Fibroblast of gingiva (primary cell): ENCODE data around the gene BRIX1.

ENCODE experiments used
- DNase-seq: peaks from one replicate; pipeline ENCODE4 v3.0.0-alpha.2; 2011; ENCODE audit warnings: low read depth

BRIX1 gene

GRCh38 chr5:34915139-34915855, at the start of gene BRIX1, which contains the start of gene RAD1:
BRIX1 (plus strand) TSS chr5:34915711; CDS start chr5:34915739, 28 bp downstream.
RAD1 (minus strand) TSS chr5:34915504; CDS start chr5:34914892, 612 bp downstream.
- peak; percentile 97 for DNase-seq

GRCh38 chr5:34866989-34867471, 48.5 kb upstream of the BRIX1 start:
- no peak for DNase-seq

GRCh38 chr5:34867660-34868059, 47.9 kb upstream of the BRIX1 start:
- DNase-seq, result no peak

GRCh38 chr5:34868791-34869190, 46.7 kb upstream of the BRIX1 start:
- no peak for DNase-seq

- no peak for DNase-seq
These were observed 46.3 kb upstream of the BRIX1 start for GRCh38 chr5:34869256-34869655.

GRCh38 chr5:34870382-34870781, 45.1 kb upstream of the BRIX1 start:
- no peak for DNase-seq

GRCh38 chr5:34876275-34876674, 39.2 kb upstream of the BRIX1 start:
- no peak for DNase-seq

GRCh38 chr5:34881246-34881645, 34.3 kb upstream of the BRIX1 start:
- DNase-seq, result no peak

- no peak for DNase-seq
These were observed 29.0 kb upstream of the BRIX1 start for GRCh38 chr5:34886392-34887119.

- DNase-seq, result no peak
These were observed 26.1 kb upstream of the BRIX1 start for GRCh38 chr5:34889394-34889793.

GRCh38 chr5:34891981-34892380, 23.5 kb upstream of the BRIX1 start:
- peak; percentile 98 for DNase-seq

GRCh38 chr5:34892414-34892813, 23.1 kb upstream of the BRIX1 start:
- no peak for DNase-seq

GRCh38 chr5:34894716-34895115, 20.8 kb upstream of the BRIX1 start:
- DNase-seq, result no peak

GRCh38 chr5:34895641-34896419, 19.7 kb upstream of the BRIX1 start:
- peak; percentile 68 for DNase-seq

GRCh38 chr5:34897646-34898045, 17.9 kb upstream of the BRIX1 start:
- DNase-seq, result no peak

- peak; percentile 65 for DNase-seq
These were observed 17.1 kb upstream of the BRIX1 start for GRCh38 chr5:34898258-34898895.

GRCh38 chr5:34899066-34899465, 16.4 kb upstream of the BRIX1 start:
- DNase-seq, result no peak

GRCh38 chr5:34900652-34901051, 14.9 kb upstream of the BRIX1 start:
- DNase-seq, result no peak

- no peak for DNase-seq
These were observed 12.3 kb upstream of the BRIX1 start for GRCh38 chr5:34903260-34903659.

- no peak for DNase-seq
These were observed 9.9 kb upstream of the BRIX1 start for GRCh38 chr5:34905564-34905963.

- peak; percentile 89 for DNase-seq
These were observed 2.4 kb upstream of the BRIX1 start for GRCh38 chr5:34913072-34913471.

GRCh38 chr5:34914671-34915138, 806 bp upstream of the BRIX1 start:
- DNase-seq, result peak; percentile 20
